ENCODE results near the gene ASCC2.

GRCh38 chr22:29861672-29862297, 23.7 kb upstream of the ASCC2 start:
- TF ChIP-seq CTCF (IDR thresholded peaks at IDR 0.05) (no peak), POLR2A (IDR thresholded peaks at IDR 0.05) (no peak)

Measured in ovary (tissue), 3 donors.